ENCODE results near the gene AGPAT3.

AGPAT3 gene

GRCh38 chr21:44011579-44012473, 146.8 kb downstream of the AGPAT3 start, which contains the start of gene TRAPPC10:
TSS of gene TRAPPC10 (plus strand) at chr21:44012309. CDS start at chr21:44012494, 185 bp downstream.
- in situ Hi-C loops (cut with MboI; ENCODE audit: low sequenced_read_pairs), result no loop called here

- in situ Hi-C loops (cut with MboI; ENCODE audit: low sequenced_read_pairs), result no loop called here
These were observed 147.7 kb downstream of the AGPAT3 start for GRCh38 chr21:44012474-44013379.

GRCh38 chr21:44013380-44014088, 148.5 kb downstream of the AGPAT3 start:
- in situ Hi-C loops (cut with MboI; ENCODE audit: low sequenced_read_pairs), result no loop called here

GRCh38 chr21:44017601-44018000, 152.6 kb downstream of the AGPAT3 start:
- in situ Hi-C loops (cut with MboI; ENCODE audit: low sequenced_read_pairs), result loop anchor here (5.0 kb wide), 1 partner anchor 50 kb away; no protein-coding TSS in a partner anchor

- in situ Hi-C loops (cut with MboI; ENCODE audit: low sequenced_read_pairs), result loop anchor here (5.0 kb wide), 1 partner anchor 51 kb away; no protein-coding TSS in a partner anchor
These were observed 153.1 kb downstream of the AGPAT3 start for GRCh38 chr21:44018127-44018526.

GRCh38 chr21:44018813-44019567, 154.0 kb downstream of the AGPAT3 start:
- in situ Hi-C loops (cut with MboI; ENCODE audit: low sequenced_read_pairs), result loop anchor here (5.0 kb wide), 1 partner anchor 52 kb away; no protein-coding TSS in a partner anchor

- in situ Hi-C loops (cut with MboI; ENCODE audit: low sequenced_read_pairs), result loop anchor here (5.0 kb wide), 1 partner anchor 52 kb away; no protein-coding TSS in a partner anchor
These were observed 154.5 kb downstream of the AGPAT3 start for GRCh38 chr21:44019568-44019958.

- in situ Hi-C loops (cut with MboI; ENCODE audit: low sequenced_read_pairs), result no loop called here
These were observed 155.5 kb downstream of the AGPAT3 start for GRCh38 chr21:44020551-44020950.

- in situ Hi-C loops (cut with MboI; ENCODE audit: low sequenced_read_pairs), result no loop called here
These were observed 156.0 kb downstream of the AGPAT3 start for GRCh38 chr21:44021064-44021463.

GRCh38 chr21:44024257-44024656, 159.2 kb downstream of the AGPAT3 start:
- in situ Hi-C loops (cut with MboI; ENCODE audit: low sequenced_read_pairs), result no loop called here

- in situ Hi-C loops (cut with MboI; ENCODE audit: low sequenced_read_pairs), result no loop called here
These were observed 159.9 kb downstream of the AGPAT3 start for GRCh38 chr21:44024887-44025353.

- in situ Hi-C loops (cut with MboI; ENCODE audit: low sequenced_read_pairs), result no loop called here
These were observed 162.7 kb downstream of the AGPAT3 start for GRCh38 chr21:44027607-44028286.

GRCh38 chr21:44028287-44028659, 163.2 kb downstream of the AGPAT3 start:
- in situ Hi-C loops (cut with MboI; ENCODE audit: low sequenced_read_pairs), result no loop called here

- in situ Hi-C loops (cut with MboI; ENCODE audit: low sequenced_read_pairs), result no loop called here
These were observed 164.6 kb downstream of the AGPAT3 start for GRCh38 chr21:44029460-44030087.

- in situ Hi-C loops (cut with MboI; ENCODE audit: low sequenced_read_pairs), result no loop called here
These were observed 170.2 kb downstream of the AGPAT3 start for GRCh38 chr21:44035244-44035643.
